Psoas muscle (tissue), 8 donors: ENCODE measurements around the gene DNAH10. TPM values are rescaled to one million over a fixed set of nuclear protein-coding genes. Genes with fewer than 3 reads are reported as not detected.

Experiments
- ATAC-seq, 4 donors: fragments of 200-7000 bp; cut with Tn5 transposase; one replicate each; pipeline ENCODE4 v1.9.1; 2020; ENCODE audit warnings: moderate library complexity in 3 of 4, mild to moderate bottlenecking in 2 of 4
- DNase-seq, 2 donors: peaks; one replicate each; pipeline ENCODE4 v3.0.0-alpha.2; 2020
- H3K27ac ChIP-seq: fragments of 200-600 bp; one replicate; pipeline ENCODE4 v1.8.0; 2022
- H3K27me3 ChIP-seq, 3 donors: fragments of 200-600 bp in 1 of 3; one replicate each; pipeline versions ENCODE4 v1.6.1 to v1.8.0; 2013 to 2022; ENCODE audit warnings: low read length in 2 of 3, mild to moderate bottlenecking in 2 of 3, moderate library complexity in 1 of 3; ENCODE audit not compliant: insufficient read depth in 3 of 3
- H3K36me3 ChIP-seq, 2 donors: fragments of 200-600 bp in 1 of 2; one replicate each; pipeline versions ENCODE4 v1.6.1 to v1.8.0; 2013 to 2022; ENCODE audit warnings: low read depth in 1 of 2, mild to moderate bottlenecking in 1 of 2, moderate library complexity in 1 of 2; ENCODE audit not compliant: insufficient read depth in 1 of 2
- H3K4me1 ChIP-seq: fragments of 200-600 bp; one replicate; pipeline ENCODE4 v1.8.0; 2022
- H3K4me3 ChIP-seq: fragments of 200-600 bp; one replicate; pipeline ENCODE4 v1.8.0; 2022; ENCODE audit warnings: mild to moderate bottlenecking
- H3K9me3 ChIP-seq: fragments of 200-600 bp; one replicate; pipeline ENCODE4 v1.8.0; 2022
- CTCF ChIP-seq: fragments of 200-600 bp; IDR thresholded peaks from one replicate; pipeline ENCODE4 v1.8.0; 2022; ENCODE audit warnings: antibody characterized with exemption
- WGBS, 3 donors: extraction: QIAGEN DNeasy Blood & Tissue Kit; methylation state at CpG; one replicate each; pipeline versions ENCODE4 v1.1.6 to v1.1.7; 2013; 5-methylcytosine and 5-hydroxymethylcytosine counted together
- intact Hi-C, 2 donors: fragments of 100-400 bp; cut with DNase I; formaldehyde crosslinking; loops; one replicate each; pipeline versions ENCODE4 v1.11.0 to v1.14.2; 2022
- polyA plus RNA-seq, 3 donors: library from polyadenylated mRNA; stranded (reverse); fragments of 200-250 nt; gene quantifications; one replicate each; pipeline ENCODE4 v1.2.3, GENCODE V29; 2013
- total RNA-seq, 4 donors: library from RNA; stranded (reverse); fragmentation: NEBNext Ultra II Directional in 2 of 4; extraction: Animal tissue kit (Norgen Biotek cat#: 25700) in 2 of 4; gene quantifications; one replicate each; pipeline versions ENCODE4 v1.2.1 to v1.2.4, GENCODE V29; 2021 to 2023
- donor health status: healthy with polysubstance abuse.
- donor health status: DM: no; HTN: no; CAD: no; lungs with moderate emphysema.
- donor health status: Bipolar disorder and iron deficiency.
- donor health status: healthy.
- donor health status: DM: yes; HTN: yes; CAD: no.
- donor health status: DM: no; HTN: no; CAD: no.
- donor health status: DM: no; HTN: no; CAD: no.
- donor health status: DM: yes; HTN: yes; CAD: no.

The DNAH10 gene
- total and polyA plus RNA-seq, 7 donors = 0.01 to 0.84 (median 0.24) TPM; not detected in 1

- no peaks in the 10 kb centered on the region for H3K9me3 ChIP-seq
- H3K27ac ChIP-seq = no peak overlapping the region
- H3K27me3 ChIP-seq = no peaks in the 10 kb centered on the region
- WGBS, 3 donors = 87 to 90% (median 87%) methylated on average over 9 of the region's 9 CpGs
- ATAC-seq = no peak
- H3K4me1 ChIP-seq = no peaks in the 10 kb centered on the region
- intact Hi-C loops = loop anchor here in 1 of 2 donors (10.0 kb wide), 1 partner anchor 235 kb away; no protein-coding TSS in a partner anchor
- no peak for DNase-seq
- no peaks in the 10 kb centered on the region for H3K36me3 ChIP-seq
- no peak for TF ChIP-seq CTCF
- no peak overlapping the region for H3K4me3 ChIP-seq
Measured at GRCh38 chr12:123960029-123960735, 198.1 kb downstream of the DNAH10 start.

- H3K4me3 ChIP-seq = no peak overlapping the region
- DNase-seq = no peak
- no peak for ATAC-seq
- no peaks in the 10 kb centered on the region for H3K4me1 ChIP-seq
- TF ChIP-seq CTCF = no peak
- intact Hi-C loops = loop anchor here in 1 of 2 donors (10.0 kb wide), 1 partner anchor 236 kb away; no protein-coding TSS in a partner anchor
- no peak overlapping the region for H3K27ac ChIP-seq
- no peaks in the 10 kb centered on the region for H3K36me3 ChIP-seq
- no peaks in the 10 kb centered on the region for H3K27me3 ChIP-seq
- 85 to 91% (median 89%) methylated on average over 4 of the region's 4 CpGs for WGBS, 3 donors
- no peaks in the 10 kb centered on the region for H3K9me3 ChIP-seq
Measured at GRCh38 chr12:123960856-123961255, 198.8 kb downstream of the DNAH10 start.

- WGBS, 3 donors = 71 to 84% (median 72%) methylated on average over 12 of the region's 12 CpGs
- Histone ChIP-seq H3K4me1 (no peaks in the 10 kb centered on the region), H3K4me3 (no peak overlapping the region), H3K9me3 (no peaks in the 10 kb centered on the region), H3K27me3 (no peaks in the 10 kb centered on the region), H3K36me3 (no peaks in the 10 kb centered on the region), H3K27ac (no peak overlapping the region)
- ATAC-seq = no peak
- TF ChIP-seq CTCF = no peak
- intact Hi-C loops = loop anchor here in 1 of 2 donors (10.0 kb wide), 1 partner anchor 237 kb away; no protein-coding TSS in a partner anchor
- DNase-seq = no peak
Measured at GRCh38 chr12:123961585-123962345, 199.7 kb downstream of the DNAH10 start.

GRCh38 chr12:123962513-123962912 is 200.4 kb downstream of the DNAH10 start:
- no peak overlapping the region for H3K4me3 ChIP-seq
- H3K27me3 ChIP-seq = no peaks in the 10 kb centered on the region
- H3K9me3 ChIP-seq = no peaks in the 10 kb centered on the region
- WGBS, 3 donors = 76 to 85% (median 77%) methylated on average over 5 of the region's 5 CpGs
- intact Hi-C loops = loop anchor here in 1 of 2 donors (10.0 kb wide), 1 partner anchor 238 kb away; no protein-coding TSS in a partner anchor
- no peaks in the 10 kb centered on the region for H3K4me1 ChIP-seq
- no peak overlapping the region for H3K27ac ChIP-seq
- peaks cover 0 to 4% of the 10 kb centered on the region in 2 donors for H3K36me3 ChIP-seq
- ATAC-seq (no peak), DNase-seq (no peak)
- TF ChIP-seq CTCF = no peak
